Panc1 (cell line): ENCODE measurements around the gene LHX2. TPM values are rescaled to one million over a fixed set of nuclear protein-coding genes. Genes with fewer than 3 reads are reported as not detected.
A peak's percentile ranks its signal among the peaks of the same experiment; 100 is the strongest.

ENCODE experiments used
- ATAC-seq: fragments of 200-7000 bp; cut with Tn5 transposase; 2 replicates; pipeline ENCODE4 v1.9.1; 2020; ENCODE audit warnings: mild to moderate bottlenecking, moderate library complexity
- BruUV-seq: library from RNA; stranded (reverse); fragments of 400-500 nt; replicated peaks from 2 replicates; lab custom pipeline; 2021; lab: Mats Ljungman, UMichigan
- CTCF ChIA-PET: fragments of 300-600 bp; sonication (Branson Sonifier 250); formaldehyde crosslinking; loops from one replicate; lab custom pipeline; 2022; ENCODE audit warnings: antibody characterized with exemption; lab: Charles Lee
- POLR2A ChIA-PET: fragments of 300-600 bp; sonication (Branson Sonifier 250); formaldehyde crosslinking; loops from one replicate; lab custom pipeline; 2022; ENCODE audit warnings: antibody characterized with exemption; lab: Charles Lee
- DNase-seq: peaks from one replicate; pipeline ENCODE4 v3.0.0-alpha.2; 2010; ENCODE audit warnings: low read depth, low spot score
- H3K27ac ChIP-seq: 2 replicates; pipeline ENCODE4 v1.5.1; 2011; ENCODE audit warnings: mild to moderate bottlenecking, low read length, inconsistent platforms
- H3K27me3 ChIP-seq: fragments of 200-500 bp; sonication (Bioruptor generic); 2 replicates; pipeline ENCODE4 v1.6.0; 2014; ENCODE audit warnings: low read length, inconsistent platforms; ENCODE audit not compliant: control insufficient read depth, insufficient read depth
- H3K36me3 ChIP-seq: fragments of 200-500 bp; sonication (Bioruptor generic); 2 replicates; pipeline ENCODE4 v1.5.1; 2014; ENCODE audit warnings: inconsistent platforms, mild to moderate bottlenecking, low read length, moderate library complexity; ENCODE audit not compliant: control insufficient read depth, insufficient read depth
- H3K4me1 ChIP-seq: 2 replicates; pipeline ENCODE4 v1.5.1; 2011; ENCODE audit warnings: inconsistent platforms, mild to moderate bottlenecking, low read length, moderate library complexity; ENCODE audit not compliant: control insufficient read depth, insufficient read depth
- H3K4me3 ChIP-seq, 2 experiments: 2 replicates each; pipeline ENCODE4 v1.5.1; 2011 to 2012; ENCODE audit warnings: low read depth in 2 of 2, low read length in 2 of 2, mild to moderate bottlenecking in 2 of 2, inconsistent platforms in 1 of 2, moderate library complexity in 1 of 2
- H3K9me3 ChIP-seq: fragments of 200-500 bp; sonication (Bioruptor generic); 2 replicates; pipeline ENCODE4 v1.5.1; 2014; ENCODE audit warnings: low read depth, mild to moderate bottlenecking, inconsistent platforms, low read length, moderate library complexity; ENCODE audit not compliant: control insufficient read depth, insufficient read depth
- POLR2AphosphoS5 ChIP-seq: IDR thresholded peaks from 2 replicates; pipeline ENCODE4 v1.6.1; 2012; ENCODE audit warnings: mild to moderate bottlenecking, low read depth, low read length, moderate library complexity
- SIN3A ChIP-seq: IDR thresholded peaks from 2 replicates; pipeline ENCODE4 v1.6.1; 2012; ENCODE audit warnings: low read depth, mild to moderate bottlenecking, low read length, moderate library complexity, borderline replicate concordance; ENCODE audit not compliant: insufficient read depth
- TCF7L2 ChIP-seq: IDR thresholded peaks from 2 replicates; pipeline ENCODE4 v1.6.1; 2011; ENCODE audit warnings: mild to moderate bottlenecking, low read depth, low read length, inconsistent platforms
- in situ Hi-C: cut with HindIII; loops from 2 replicates; pipeline ENCODE4 v1.10.0; 2016; ENCODE audit warnings: low sequenced_read_pairs, low pct_unique_long_range_greater_than_20kb
- intact Hi-C: fragments of 100-400 bp; cut with micrococcal nuclease; formaldehyde crosslinking; loops from one replicate; pipeline ENCODE4 v1.10.0; 2022; ENCODE audit not compliant: unreplicated experiment
- total RNA-seq: library from RNA; stranded (reverse); gene quantifications from one replicate; pipeline ENCODE4 v1.2.1, GENCODE V29; 2021; ENCODE audit not compliant: unreplicated experiment
- TF ChIP-seq, protein P1 (sequence below), 2 experiments: IDR thresholded peaks; 2 replicates each; pipeline ENCODE4 v1.6.1; 2011 to 2012; ENCODE audit warnings: low read depth in 2 of 2, control low read depth in 1 of 2, low read length in 1 of 2, mild to moderate bottlenecking in 1 of 2, moderate library complexity in 1 of 2; ENCODE audit not compliant: insufficient read depth in 1 of 2
- TF ChIP-seq, protein P2 (sequence below): fragments of 450-650 bp; IDR thresholded peaks from 2 replicates; pipeline ENCODE4 v1.5.1; 2017; ENCODE audit warnings: mild to moderate bottlenecking

Gene LHX2
- total RNA-seq, 1 experiment from 2014 or later, result 0.36 TPM

DNA sequence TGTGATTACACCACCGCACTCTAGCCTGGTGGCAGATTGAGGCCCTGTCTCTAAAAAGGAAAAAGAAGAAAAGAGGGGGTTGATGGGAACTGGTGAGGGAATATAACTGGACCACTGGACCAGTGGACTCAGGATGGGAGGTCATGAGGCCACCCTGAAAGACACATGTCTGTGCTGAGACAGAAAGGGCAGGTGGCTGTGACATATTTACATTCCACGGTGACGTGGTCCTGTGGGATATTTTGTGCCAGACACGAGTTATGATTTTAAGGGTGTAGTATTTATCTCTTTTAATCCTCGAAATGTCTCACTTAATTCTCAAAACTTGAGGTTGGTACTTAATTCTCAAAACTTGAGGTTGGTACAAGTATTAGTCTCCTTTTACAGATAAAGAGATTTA is 32.9 kb downstream of the LHX2 start:
- BruUV-seq, result no TSS peak
- in situ Hi-C loops (no loop called here), intact Hi-C loops (loop anchor here (10.0 kb wide), 1 partner anchor 500 kb away; no protein-coding TSS in a partner anchor)
- no peaks in the 10 kb centered on the region for H3K36me3 ChIP-seq
- no peak for DNase-seq
- POLR2A ChIA-PET, result no interaction called here
- H3K4me1 ChIP-seq, result peaks cover 5% of the 10 kb centered on the region; the same call in 1 of the 2 replicates
- CTCF ChIA-PET, result no interaction called here
- no peak overlapping the region for H3K27ac ChIP-seq
- no peaks in the 10 kb centered on the region for H3K9me3 ChIP-seq
- TF ChIP-seq, protein P1, sequence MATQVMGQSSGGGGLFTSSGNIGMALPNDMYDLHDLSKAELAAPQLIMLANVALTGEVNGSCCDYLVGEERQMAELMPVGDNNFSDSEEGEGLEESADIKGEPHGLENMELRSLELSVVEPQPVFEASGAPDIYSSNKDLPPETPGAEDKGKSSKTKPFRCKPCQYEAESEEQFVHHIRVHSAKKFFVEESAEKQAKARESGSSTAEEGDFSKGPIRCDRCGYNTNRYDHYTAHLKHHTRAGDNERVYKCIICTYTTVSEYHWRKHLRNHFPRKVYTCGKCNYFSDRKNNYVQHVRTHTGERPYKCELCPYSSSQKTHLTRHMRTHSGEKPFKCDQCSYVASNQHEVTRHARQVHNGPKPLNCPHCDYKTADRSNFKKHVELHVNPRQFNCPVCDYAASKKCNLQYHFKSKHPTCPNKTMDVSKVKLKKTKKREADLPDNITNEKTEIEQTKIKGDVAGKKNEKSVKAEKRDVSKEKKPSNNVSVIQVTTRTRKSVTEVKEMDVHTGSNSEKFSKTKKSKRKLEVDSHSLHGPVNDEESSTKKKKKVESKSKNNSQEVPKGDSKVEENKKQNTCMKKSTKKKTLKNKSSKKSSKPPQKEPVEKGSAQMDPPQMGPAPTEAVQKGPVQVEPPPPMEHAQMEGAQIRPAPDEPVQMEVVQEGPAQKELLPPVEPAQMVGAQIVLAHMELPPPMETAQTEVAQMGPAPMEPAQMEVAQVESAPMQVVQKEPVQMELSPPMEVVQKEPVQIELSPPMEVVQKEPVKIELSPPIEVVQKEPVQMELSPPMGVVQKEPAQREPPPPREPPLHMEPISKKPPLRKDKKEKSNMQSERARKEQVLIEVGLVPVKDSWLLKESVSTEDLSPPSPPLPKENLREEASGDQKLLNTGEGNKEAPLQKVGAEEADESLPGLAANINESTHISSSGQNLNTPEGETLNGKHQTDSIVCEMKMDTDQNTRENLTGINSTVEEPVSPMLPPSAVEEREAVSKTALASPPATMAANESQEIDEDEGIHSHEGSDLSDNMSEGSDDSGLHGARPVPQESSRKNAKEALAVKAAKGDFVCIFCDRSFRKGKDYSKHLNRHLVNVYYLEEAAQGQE (IDR thresholded peaks at IDR 0.05; ENCODE audit: insufficient read depth in 1 of 2, low read depth in 2 of 2, low read length in 1 of 2), result no peak
- no peak for TF ChIP-seq POLR2AphosphoS5
- ATAC-seq, result no peak
- no peak overlapping the region for H3K4me3 ChIP-seq
- H3K27me3 ChIP-seq, result no peaks in the 10 kb centered on the region

DNA sequence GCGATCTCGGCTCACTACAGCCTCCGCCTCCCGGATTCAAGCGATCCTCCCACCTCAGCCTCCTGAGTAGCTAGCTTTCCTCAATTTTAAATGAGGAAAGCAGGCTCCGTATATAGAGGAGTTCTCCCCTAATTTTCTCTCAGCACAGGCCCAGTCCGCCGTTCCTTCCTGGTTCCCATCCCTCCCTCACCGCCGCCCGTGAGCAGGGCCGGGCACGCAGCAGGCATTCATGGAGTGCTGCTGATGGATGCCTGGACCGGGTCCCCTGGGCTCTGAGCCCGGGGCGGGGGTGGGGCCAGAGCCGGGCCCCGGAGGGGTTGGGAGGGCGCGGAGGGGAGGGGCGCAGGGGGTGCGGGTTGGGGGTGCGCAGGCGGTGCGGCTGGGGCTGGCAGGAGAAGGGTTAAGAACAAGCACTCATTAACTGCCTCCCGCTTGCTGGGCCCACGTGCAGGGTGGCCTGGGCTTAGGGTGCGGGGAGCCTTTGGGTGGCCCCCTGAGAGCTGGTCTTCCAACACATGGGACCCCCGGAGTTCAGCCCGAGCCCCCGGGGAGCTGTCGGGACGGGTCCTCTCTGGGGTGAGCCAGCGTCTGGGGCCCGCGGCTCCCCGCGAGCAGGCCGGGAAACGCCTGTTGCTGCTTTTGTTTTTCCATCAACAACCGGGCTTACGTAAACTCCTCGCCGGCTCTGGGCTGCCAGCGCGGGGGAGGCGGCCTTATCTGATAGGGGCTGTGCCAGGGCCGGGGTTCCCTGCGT is 33.7 kb downstream of the LHX2 start:
- H3K4me1 ChIP-seq, result peaks cover 5% of the 10 kb centered on the region; the same call in 1 of the 2 replicates
- intact Hi-C loops (loop anchor here (10.0 kb wide), 1 partner anchor 500 kb away; no protein-coding TSS in a partner anchor), in situ Hi-C loops (no loop called here)
- DNase-seq, result no peak
- TF ChIP-seq, protein P2, sequence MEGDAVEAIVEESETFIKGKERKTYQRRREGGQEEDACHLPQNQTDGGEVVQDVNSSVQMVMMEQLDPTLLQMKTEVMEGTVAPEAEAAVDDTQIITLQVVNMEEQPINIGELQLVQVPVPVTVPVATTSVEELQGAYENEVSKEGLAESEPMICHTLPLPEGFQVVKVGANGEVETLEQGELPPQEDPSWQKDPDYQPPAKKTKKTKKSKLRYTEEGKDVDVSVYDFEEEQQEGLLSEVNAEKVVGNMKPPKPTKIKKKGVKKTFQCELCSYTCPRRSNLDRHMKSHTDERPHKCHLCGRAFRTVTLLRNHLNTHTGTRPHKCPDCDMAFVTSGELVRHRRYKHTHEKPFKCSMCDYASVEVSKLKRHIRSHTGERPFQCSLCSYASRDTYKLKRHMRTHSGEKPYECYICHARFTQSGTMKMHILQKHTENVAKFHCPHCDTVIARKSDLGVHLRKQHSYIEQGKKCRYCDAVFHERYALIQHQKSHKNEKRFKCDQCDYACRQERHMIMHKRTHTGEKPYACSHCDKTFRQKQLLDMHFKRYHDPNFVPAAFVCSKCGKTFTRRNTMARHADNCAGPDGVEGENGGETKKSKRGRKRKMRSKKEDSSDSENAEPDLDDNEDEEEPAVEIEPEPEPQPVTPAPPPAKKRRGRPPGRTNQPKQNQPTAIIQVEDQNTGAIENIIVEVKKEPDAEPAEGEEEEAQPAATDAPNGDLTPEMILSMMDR, result no peak
- no peak for TF ChIP-seq TCF7L2
- H3K9me3 ChIP-seq, result no peaks in the 10 kb centered on the region
- peak overlapping the region; percentile 31 to 47 for H3K4me3 ChIP-seq
- ChIA-PET CTCF (no interaction called here), POLR2A (interaction anchor here (0.6 kb wide), 1 partner anchor 840 kb away, joined by 12 read pairs; no protein-coding TSS in a partner anchor)
- no TSS peak for BruUV-seq
- H3K36me3 ChIP-seq, result no peaks in the 10 kb centered on the region
- peak overlapping the region; percentile 23; the same call in 1 of the 2 replicates for H3K27ac ChIP-seq
- peak; percentile 59 for ATAC-seq
- no peaks in the 10 kb centered on the region for H3K27me3 ChIP-seq

DNA sequence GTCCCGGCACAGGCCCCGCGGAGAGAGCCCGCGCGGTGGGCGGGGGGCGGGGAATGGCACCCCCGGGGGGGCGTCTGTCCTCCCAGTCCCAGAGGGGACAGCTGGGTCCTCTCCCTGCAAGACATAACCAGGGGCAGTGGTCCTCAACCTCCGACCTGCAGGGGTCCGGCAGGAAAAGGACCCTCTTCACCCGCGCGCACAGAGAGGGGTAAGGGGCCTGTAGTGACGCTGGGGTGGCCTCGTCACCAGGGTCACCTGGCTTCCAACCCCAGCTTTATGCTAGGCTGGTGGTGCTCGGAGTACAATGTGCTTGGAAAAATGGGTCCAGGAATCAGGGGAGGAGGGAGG is 34.2 kb downstream of the LHX2 start:
- in situ Hi-C loops (no loop called here), intact Hi-C loops (loop anchor here (10.0 kb wide), 1 partner anchor 501 kb away; no protein-coding TSS in a partner anchor)
- H3K4me1 ChIP-seq, result peaks cover 5% of the 10 kb centered on the region; the same call in 1 of the 2 replicates
- no peaks in the 10 kb centered on the region for H3K9me3 ChIP-seq
- POLR2A ChIA-PET, result no interaction called here
- H3K27me3 ChIP-seq, result no peaks in the 10 kb centered on the region
- BruUV-seq, result no TSS peak
- DNase-seq (no peak), ATAC-seq (no peak)
- CTCF ChIA-PET, result no interaction called here
- TF ChIP-seq POLR2AphosphoS5 (no peak), SIN3A (no peak), TCF7L2 (no peak)
- TF ChIP-seq, protein P1 (IDR thresholded peaks at IDR 0.05; ENCODE audit: insufficient read depth in 1 of 2, low read depth in 2 of 2, low read length in 1 of 2), result no peak
- TF ChIP-seq, protein P2, result no peak
- H3K27ac ChIP-seq, result 0 out of 2 replicates have a peak overlapping the region, but pooled peaks have one; percentile 23
- H3K36me3 ChIP-seq, result no peaks in the 10 kb centered on the region
- peak overlapping the region; percentile 31 to 47 for H3K4me3 ChIP-seq
